Transverse colon (tissue), 4 donors: ENCODE data around the gene OR12D1. TPM values are rescaled to one million over a fixed set of nuclear protein-coding genes. Genes with fewer than 3 reads are reported as not detected.

ENCODE experiments used
- DNase-seq: peaks from one replicate; pipeline ENCODE4 v3.0.0-alpha.2; 2019
- H3K27ac ChIP-seq, 4 donors: fragments of 200-600 bp; sonication (generic); 2 replicates each; pipeline ENCODE4 v1.5.1; 2016 to 2018; ENCODE audit warnings: inconsistent platforms in 4 of 4
- H3K27me3 ChIP-seq: fragments of 200-600 bp; sonication (generic); 2 replicates; pipeline ENCODE4 v1.5.1; 2017; ENCODE audit warnings: inconsistent platforms
- H3K36me3 ChIP-seq, 4 donors: fragments of 200-600 bp; sonication (generic); 2 replicates each; pipeline ENCODE4 v1.5.1; 2017 to 2019; ENCODE audit warnings: inconsistent platforms in 4 of 4
- H3K4me1 ChIP-seq, 4 donors: fragments of 200-600 bp; sonication (generic); 2 replicates each; pipeline ENCODE4 v1.5.1; 2017 to 2020; ENCODE audit warnings: inconsistent platforms in 4 of 4
- H3K4me3 ChIP-seq, 4 donors: fragments of 200-600 bp; sonication (generic); 1 replicate in 1 of 4; 2 replicates in 3 of 4; pipeline versions ENCODE4 v1.5.1 to v1.6.1; 2017 to 2019; ENCODE audit warnings: inconsistent platforms in 4 of 4
- H3K9me3 ChIP-seq, 2 donors: fragments of 200-600 bp; sonication (generic); 2 replicates each; pipeline ENCODE4 v1.5.1; 2017 to 2019; ENCODE audit warnings: inconsistent platforms in 2 of 2
- EP300 ChIP-seq: sonication (generic); formaldehyde crosslinking; IDR thresholded peaks from one replicate; pipeline ENCODE4 v1.6.1; 2017; ENCODE audit warnings: antibody characterized with exemption, low read depth
- POLR2A ChIP-seq: fragments of 450-650 bp; IDR thresholded peaks from one replicate; pipeline ENCODE4 v1.6.1; 2016; ENCODE audit warnings: antibody characterized with exemption, mild to moderate bottlenecking, moderate library complexity
- POLR2AphosphoS5 ChIP-seq, 3 donors: sonication (generic); formaldehyde crosslinking; IDR thresholded peaks; one replicate each; pipeline ENCODE4 v1.6.1; 2016; ENCODE audit warnings: antibody characterized with exemption in 3 of 3
- WGBS, 2 donors: methylation state at CpG; one replicate each; pipeline ENCODE4 v1.1.5; 2018; ENCODE audit warnings: low coverage in 1 of 2; 5-methylcytosine and 5-hydroxymethylcytosine counted together
- in situ Hi-C, 4 donors: fragments of 200-750 bp; cut with MboI; loops; one replicate each; pipeline versions ENCODE4 v1.15.0 to v1.15.1; 2017; ENCODE audit warnings: low sequenced_read_pairs in 3 of 4, low pct_ligation_motif_present in 1 of 4, low pct_unique_long_range_greater_than_20kb in 1 of 4
- intact Hi-C: fragments of 100-400 bp; cut with DNase I; formaldehyde crosslinking; loops from one replicate; pipeline ENCODE4 v1.15.1; 2023; ENCODE audit warnings: low total_unique reads
- total RNA-seq, 4 donors: library from RNA; depleted of rRNA; stranded (reverse); fragments of >200 nt; gene quantifications; one replicate each; pipeline ENCODE4 v1.1.0, GENCODE V29; 2016
- TF ChIP-seq, protein P1 (sequence below), 5 experiments: fragments of 200-600 bp in 3 of 5; fragments of 450-650 bp in 2 of 5; sonication (generic) in 3 of 5; IDR thresholded peaks; 1 replicate in 2 of 5; 2 replicates in 3 of 5; pipeline ENCODE4 v1.5.1; 2016 to 2017; ENCODE audit warnings: antibody characterized with exemption in 5 of 5, inconsistent platforms in 3 of 5, mild to moderate bottlenecking in 2 of 5, moderate library complexity in 1 of 5

The OR12D1 gene
- total RNA-seq, 4 donors from 2014 or later = not detected

DNA sequence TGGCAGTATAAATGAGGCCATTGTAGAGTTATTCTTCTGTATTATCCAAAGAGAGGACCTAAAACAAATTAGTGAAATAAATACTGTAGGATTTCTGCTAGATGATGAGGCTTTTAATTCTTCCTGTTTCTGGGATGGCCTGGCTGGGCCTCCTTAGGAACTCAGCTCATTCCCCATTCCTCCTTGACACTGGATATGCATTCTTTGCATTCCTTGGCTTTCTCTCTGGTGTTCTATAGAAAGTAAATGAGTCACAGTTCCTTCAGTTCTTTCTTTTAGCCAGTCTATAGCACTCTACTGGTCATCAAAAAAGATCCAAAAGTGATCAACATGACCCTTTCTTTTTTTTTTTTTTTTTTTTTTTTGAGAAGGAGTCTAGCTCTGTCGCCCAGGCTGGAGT lies 32.9 kb downstream of the OR12D1 start:
- no peaks in the 10 kb centered on the region for H3K36me3 ChIP-seq
- peaks cover 4% of the 10 kb centered on the region for H3K27me3 ChIP-seq
- H3K9me3 ChIP-seq = no peaks in the 10 kb centered on the region
- TF ChIP-seq POLR2A (no peak), EP300 (no peak), POLR2AphosphoS5 (IDR thresholded peaks at IDR 0.05) (no peak)
- TF ChIP-seq, protein P1, sequence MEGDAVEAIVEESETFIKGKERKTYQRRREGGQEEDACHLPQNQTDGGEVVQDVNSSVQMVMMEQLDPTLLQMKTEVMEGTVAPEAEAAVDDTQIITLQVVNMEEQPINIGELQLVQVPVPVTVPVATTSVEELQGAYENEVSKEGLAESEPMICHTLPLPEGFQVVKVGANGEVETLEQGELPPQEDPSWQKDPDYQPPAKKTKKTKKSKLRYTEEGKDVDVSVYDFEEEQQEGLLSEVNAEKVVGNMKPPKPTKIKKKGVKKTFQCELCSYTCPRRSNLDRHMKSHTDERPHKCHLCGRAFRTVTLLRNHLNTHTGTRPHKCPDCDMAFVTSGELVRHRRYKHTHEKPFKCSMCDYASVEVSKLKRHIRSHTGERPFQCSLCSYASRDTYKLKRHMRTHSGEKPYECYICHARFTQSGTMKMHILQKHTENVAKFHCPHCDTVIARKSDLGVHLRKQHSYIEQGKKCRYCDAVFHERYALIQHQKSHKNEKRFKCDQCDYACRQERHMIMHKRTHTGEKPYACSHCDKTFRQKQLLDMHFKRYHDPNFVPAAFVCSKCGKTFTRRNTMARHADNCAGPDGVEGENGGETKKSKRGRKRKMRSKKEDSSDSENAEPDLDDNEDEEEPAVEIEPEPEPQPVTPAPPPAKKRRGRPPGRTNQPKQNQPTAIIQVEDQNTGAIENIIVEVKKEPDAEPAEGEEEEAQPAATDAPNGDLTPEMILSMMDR (IDR thresholded peaks at IDR 0.05) = no peak
- in situ Hi-C loops = no loop called here
- no peak for DNase-seq
- no peaks in the 10 kb centered on the region for H3K4me1 ChIP-seq
- no peak overlapping the region for H3K4me3 ChIP-seq
- WGBS, 2 donors = 73 to 80% methylated on average over 1 of the region's 1 CpG
- intact Hi-C loops = no loop called here
- no peak overlapping the region for H3K27ac ChIP-seq

DNA sequence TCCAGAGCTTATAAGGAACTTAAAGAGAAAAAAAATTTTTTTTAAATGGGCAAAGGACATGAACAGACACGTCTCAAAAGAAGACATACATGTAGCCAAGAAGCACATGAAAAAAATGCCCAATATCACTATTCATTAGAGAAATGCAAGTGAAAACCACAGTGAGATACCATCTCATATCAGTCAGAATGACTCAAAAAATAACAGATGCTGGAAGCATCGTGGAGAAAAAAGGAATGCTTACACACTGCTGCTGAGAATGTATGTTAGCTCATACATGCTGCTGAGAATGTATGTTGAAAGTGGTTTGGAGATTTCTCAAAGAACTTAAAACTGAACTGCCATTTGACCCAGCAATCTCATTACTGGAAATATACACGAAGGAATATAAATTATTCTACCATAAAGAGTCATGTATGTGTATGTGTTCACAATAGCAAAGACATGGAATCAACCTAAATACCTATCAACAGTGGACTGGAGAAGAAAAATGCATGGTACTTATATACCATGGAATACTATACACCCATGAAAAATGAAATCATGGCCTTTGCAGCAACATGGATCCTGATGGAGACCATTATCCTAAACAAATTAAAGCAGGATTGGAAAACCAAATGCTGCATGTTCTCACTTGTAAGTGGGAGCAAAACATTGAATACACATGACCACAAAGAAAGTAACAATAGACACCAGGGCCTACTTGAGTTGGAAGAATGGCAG lies 36.9 kb downstream of the OR12D1 start:
- in situ Hi-C loops = no loop called here
- H3K36me3 ChIP-seq = no peaks in the 10 kb centered on the region
- no peak overlapping the region for H3K4me3 ChIP-seq
- no peak overlapping the region for H3K27ac ChIP-seq
- 64 to 77% methylated on average over 3 of the region's 3 CpGs for WGBS, 2 donors
- DNase-seq = no peak
- no peaks in the 10 kb centered on the region for H3K4me1 ChIP-seq
- TF ChIP-seq, protein P1 (IDR thresholded peaks at IDR 0.05) = no peak
- TF ChIP-seq EP300 = no peak
- TF ChIP-seq POLR2AphosphoS5 (IDR thresholded peaks at IDR 0.05) = no peak
- TF ChIP-seq POLR2A = no peak
- H3K27me3 ChIP-seq = no peaks in the 10 kb centered on the region
- intact Hi-C loops = no loop called here
- no peaks in the 10 kb centered on the region for H3K9me3 ChIP-seq

DNA sequence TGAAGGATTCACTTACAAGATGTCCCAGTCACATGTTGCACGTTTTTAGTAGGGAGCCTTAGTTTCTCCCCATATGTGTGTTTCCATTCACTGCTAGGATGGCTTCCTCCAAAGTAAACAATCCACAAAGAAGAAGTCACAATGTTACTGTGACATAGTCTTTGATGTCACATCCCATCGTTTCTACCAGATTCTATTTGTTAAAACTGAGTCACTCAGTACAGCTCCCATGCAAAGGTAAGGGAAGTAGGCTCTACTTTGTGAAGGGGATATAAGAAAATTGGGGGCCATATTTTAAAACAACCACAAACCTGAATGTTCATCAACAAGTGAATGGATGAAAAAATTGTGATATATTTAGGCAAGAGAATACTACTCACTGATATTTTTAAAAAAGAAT lies 42.2 kb downstream of the OR12D1 start, which contains the start of the genes OR11A1 and OR2H1:
TSS of gene OR11A1 (minus strand) at position 101 of the 400 bp plus-strand sequence. CDS start 29,430 bp downstream, outside the sequence.
TSS of gene OR2H1 (plus strand) at position 185 of the 400 bp plus-strand sequence. CDS start 4,615 bp downstream, outside the sequence.
- in situ Hi-C loops (no loop called here), intact Hi-C loops (no loop called here)
- Histone ChIP-seq H3K27me3 (no peaks in the 10 kb centered on the region), H3K9me3 (no peaks in the 10 kb centered on the region), H3K36me3 (no peaks in the 10 kb centered on the region), H3K27ac (no peak within 1 kb of the TSS), H3K4me3 (no peak within 1 kb of the TSS), H3K4me1 (no peaks in the 10 kb centered on the region)
- no peak for DNase-seq
- no peak for TF ChIP-seq EP300
- TF ChIP-seq POLR2AphosphoS5 (IDR thresholded peaks at IDR 0.05) = no peak
- TF ChIP-seq, protein P1 (IDR thresholded peaks at IDR 0.05) = no peak
- no peak for TF ChIP-seq POLR2A
- 25 to 48% methylated on average over 2 of the region's 2 CpGs for WGBS, 2 donors

DNA sequence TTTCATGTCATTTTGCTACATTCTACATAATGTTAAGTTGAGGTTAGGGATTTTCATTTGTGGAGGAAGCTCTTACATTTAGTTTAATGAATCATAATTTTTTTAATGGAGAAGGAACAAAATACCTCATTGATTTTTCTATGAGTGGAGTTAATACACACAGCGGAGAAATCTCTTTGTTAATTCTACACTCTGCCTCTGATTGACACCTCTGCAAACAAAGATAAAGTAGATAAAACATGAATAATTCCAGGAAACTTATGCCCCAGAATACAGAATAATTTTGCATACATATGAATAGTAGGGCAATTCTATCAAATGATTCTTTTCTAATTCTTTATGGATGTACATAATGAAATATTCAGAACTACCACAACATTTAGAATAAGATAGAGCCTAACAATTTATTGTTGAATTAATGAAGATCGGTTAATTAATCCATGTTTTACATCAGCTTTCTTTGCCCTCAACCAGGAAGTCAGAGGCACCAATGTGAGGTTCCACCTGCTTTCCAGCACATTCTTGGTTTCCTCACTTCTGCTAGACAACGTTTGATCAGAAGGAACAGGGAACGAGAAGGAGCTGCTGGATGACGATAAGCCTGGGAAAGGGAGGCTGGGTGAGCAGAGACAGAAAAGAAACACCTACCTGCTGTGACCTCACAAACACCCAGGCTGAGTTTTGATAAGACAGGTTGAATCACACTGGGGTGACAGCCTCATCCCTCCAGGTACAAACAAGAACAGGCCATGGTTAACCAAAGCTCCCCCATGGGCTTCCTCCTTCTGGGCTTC lies 46.5 kb downstream of the OR12D1 start:
- no peaks in the 10 kb centered on the region for H3K4me1 ChIP-seq
- intact Hi-C loops (no loop called here), in situ Hi-C loops (no loop called here)
- H3K4me3 ChIP-seq = no peak overlapping the region
- H3K27ac ChIP-seq = no peak overlapping the region
- no peak for DNase-seq
- no peaks in the 10 kb centered on the region for H3K36me3 ChIP-seq
- peaks cover 3% of the 10 kb centered on the region for H3K27me3 ChIP-seq
- no peaks in the 10 kb centered on the region for H3K9me3 ChIP-seq
- TF ChIP-seq EP300 = no peak
- TF ChIP-seq POLR2A = no peak
- TF ChIP-seq, protein P1 (IDR thresholded peaks at IDR 0.05) = no peak
- TF ChIP-seq POLR2AphosphoS5 (IDR thresholded peaks at IDR 0.05) = no peak
- WGBS, 2 donors = 73 to 85% methylated on average over 5 of the region's 5 CpGs
